Urinary bladder (tissue), 4 donors: Measurements from ENCODE around the gene FEN1. TPM values are rescaled to one million over a fixed set of nuclear protein-coding genes. Genes with fewer than 3 reads are reported as not detected.

Source experiments
- DNase-seq: peaks from one replicate; pipeline ENCODE4 v3.0.0-alpha.2; 2015; ENCODE audit errors: extremely low spot score
- H3K27ac ChIP-seq: one replicate; pipeline ENCODE4 v1.5.1; 2013; ENCODE audit warnings: low read depth, mild to moderate bottlenecking, moderate library complexity
- H3K36me3 ChIP-seq: one replicate; pipeline ENCODE4 v1.6.1; 2013; ENCODE audit warnings: mild to moderate bottlenecking, moderate library complexity; ENCODE audit not compliant: insufficient read depth
- H3K4me1 ChIP-seq: one replicate; pipeline ENCODE4 v1.6.1; 2013; ENCODE audit warnings: mild to moderate bottlenecking, moderate library complexity; ENCODE audit not compliant: insufficient read depth
- H3K4me3 ChIP-seq: one replicate; pipeline ENCODE4 v1.5.1; 2013; ENCODE audit warnings: low read depth, low read length
- WGBS: extraction: QIAGEN DNeasy Blood & Tissue Kit; methylation state at CpG from one replicate; pipeline ENCODE4 v1.1.7; 2013; 5-methylcytosine and 5-hydroxymethylcytosine counted together
- polyA plus RNA-seq: library from polyadenylated mRNA; stranded (reverse); fragments of 200-250 nt; gene quantifications from one replicate; pipeline ENCODE4 v1.2.3, GENCODE V29; 2013
- total RNA-seq: library from RNA; depleted of rRNA; stranded (reverse); fragments of >200 nt; gene quantifications from one replicate; pipeline ENCODE4 v1.2.3, GENCODE V29; 2014
- donor health status: healthy with polysubstance abuse.
- donor health status: healthy.

The FEN1 gene
- total and polyA plus RNA-seq, 2 donors: 9.6 to 13.1 TPM

DNA sequence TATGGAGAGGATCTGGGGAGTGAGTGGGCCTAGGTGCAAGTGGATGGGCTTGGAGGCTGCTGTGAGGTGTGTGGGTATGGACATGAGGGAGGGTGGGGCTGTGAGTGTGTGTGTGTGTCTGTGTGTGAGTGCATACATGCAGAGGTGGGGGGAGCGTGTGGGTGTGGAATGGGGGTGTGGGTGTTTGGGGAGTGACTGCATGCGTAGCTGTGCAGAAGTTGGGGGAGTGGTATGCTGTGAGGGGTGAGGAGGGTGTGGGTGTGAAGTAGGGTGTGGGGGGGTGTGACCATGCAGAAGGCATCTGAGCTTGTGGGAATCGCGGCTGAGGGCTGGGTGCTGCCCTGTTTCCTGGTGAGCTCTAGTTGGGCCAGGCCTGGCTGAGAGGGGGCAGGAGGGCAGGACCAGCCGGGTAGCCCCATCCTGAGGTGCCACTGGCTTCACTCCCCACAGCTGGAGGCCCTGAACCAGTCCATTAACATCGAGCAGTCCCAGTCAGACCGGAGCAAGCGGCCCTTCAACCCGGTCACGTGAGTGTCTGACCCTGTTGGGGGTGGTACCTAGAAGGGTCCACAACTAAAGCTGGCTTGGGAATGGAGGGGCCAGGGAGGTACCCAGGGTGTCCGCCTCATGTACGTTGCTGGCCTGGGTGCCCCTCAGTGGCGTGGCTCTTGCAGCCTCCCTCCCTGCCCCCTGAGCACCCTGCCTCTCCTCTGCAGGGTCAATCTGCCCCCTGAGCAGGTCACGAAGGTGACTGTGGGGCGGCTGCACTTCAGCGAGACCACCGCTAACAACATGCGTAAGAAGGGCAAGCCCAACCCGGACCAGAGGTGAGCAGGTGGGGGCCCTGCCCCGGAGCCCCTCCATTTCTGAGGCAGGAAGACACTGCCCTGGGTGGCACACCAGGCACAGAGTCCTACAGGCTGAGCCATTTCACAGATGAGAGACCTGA, 16.8 kb upstream of the FEN1 start:
- 85% methylated on average over 20 of the region's 20 CpGs for whole genome bisulfite sequencing
- Histone ChIP-seq H3K36me3 (no peaks in the 10 kb centered on the region), H3K4me3 (no peak overlapping the region), H3K4me1 (no peaks in the 10 kb centered on the region), H3K27ac (no peak overlapping the region)
- no peak for DNase-seq

DNA sequence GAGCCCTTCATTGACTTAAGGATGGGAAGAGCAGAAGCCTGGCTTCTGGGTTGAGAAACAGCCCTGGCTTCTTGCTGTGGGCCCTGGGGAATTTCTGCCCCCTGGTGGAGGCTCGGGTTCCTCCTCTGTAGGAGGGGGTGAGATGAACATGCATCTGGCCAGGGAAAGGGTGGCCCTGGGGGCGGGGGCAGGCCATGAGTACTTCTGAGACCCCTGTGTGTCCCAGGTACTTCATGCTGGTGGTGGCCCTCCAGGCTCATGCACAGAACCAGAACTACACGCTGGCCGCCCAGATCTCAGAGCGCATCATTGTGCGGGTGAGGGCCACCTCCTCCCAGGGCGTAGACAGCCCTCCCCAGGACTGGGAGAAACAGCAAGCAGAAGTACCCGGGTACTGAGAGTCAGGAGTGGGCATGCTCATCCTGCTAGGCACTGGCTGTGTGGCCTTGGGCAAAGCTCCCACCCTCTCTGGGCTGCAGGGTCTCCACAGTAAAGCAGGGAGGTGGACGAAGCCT, 16.1 kb upstream of the FEN1 start:
- DNase-seq: no peak
- 75% methylated on average over 9 of the region's 9 CpGs for WGBS
- H3K4me1 ChIP-seq: no peaks in the 10 kb centered on the region
- no peak overlapping the region for H3K4me3 ChIP-seq
- H3K27ac ChIP-seq: no peak overlapping the region
- no peaks in the 10 kb centered on the region for H3K36me3 ChIP-seq

DNA sequence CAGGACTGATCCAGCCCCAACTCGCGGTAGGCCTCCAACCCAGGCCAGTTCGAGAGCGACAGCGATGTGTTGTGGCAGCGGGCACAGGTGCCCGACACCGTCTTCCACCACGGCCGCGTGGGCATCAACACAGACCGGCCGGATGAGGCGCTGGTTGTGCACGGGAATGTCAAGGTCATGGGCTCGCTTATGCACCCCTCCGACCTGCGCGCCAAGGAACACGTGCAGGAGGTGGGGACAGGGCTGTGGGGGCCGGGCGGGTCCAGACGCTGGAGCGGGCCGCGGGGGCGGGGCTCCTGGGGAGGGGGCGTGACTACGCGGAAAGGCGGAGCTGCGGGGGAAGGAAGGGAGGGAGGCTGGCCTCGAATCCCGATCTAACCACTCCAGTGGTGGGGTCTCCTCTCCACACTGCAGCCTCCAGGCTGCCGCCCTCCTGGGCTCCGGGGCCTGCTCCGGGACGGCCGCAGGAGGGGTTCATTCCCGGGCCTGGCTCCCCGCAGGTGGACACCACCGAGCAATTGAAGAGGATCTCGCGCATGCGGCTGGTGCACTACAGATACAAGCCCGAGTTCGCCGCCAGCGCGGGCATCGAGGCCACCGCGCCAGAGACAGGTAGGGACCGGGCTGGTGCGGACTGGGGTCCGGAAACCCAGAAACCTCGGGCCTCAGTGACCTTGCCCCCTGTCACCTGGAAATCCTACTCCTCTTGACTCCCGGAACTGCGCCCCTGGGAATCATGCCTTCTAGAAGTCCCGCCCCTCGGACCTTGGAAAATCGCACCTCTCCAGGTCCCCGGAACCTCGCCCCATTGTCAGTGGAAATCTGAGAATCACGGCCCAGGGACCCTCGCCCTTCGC, 15.2 kb upstream of the FEN1 start:
- Histone ChIP-seq H3K4me3 (no peak overlapping the region), H3K4me1 (no peaks in the 10 kb centered on the region), H3K36me3 (no peaks in the 10 kb centered on the region), H3K27ac (no peak overlapping the region)
- WGBS: 52% methylated on average over 67 of the region's 67 CpGs
- no peak for DNase-seq

DNA sequence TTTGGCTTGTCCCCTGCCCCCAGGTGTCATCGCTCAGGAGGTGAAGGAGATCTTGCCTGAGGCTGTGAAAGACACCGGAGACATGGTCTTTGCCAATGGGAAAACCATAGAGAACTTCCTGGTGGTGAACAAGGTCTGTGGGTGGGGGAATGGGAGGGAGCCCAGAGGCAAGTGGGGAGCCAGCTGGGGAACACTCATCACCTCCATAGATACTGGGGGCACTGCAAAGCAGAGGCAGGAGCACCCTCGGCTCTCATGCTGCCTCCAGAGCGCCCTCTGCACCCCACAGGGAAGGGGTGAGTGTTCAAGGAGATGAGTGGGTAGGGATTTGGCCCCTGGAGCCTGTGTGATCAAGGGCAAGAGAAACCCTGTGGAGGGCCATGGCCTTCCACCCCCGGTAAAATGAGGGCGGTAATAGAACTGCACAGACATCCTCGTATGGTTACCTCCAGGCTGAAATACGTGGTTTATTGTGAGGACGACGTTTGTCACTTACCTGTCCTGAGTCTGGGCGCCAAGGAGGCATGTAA, 14.3 kb upstream of the FEN1 start:
- H3K27ac ChIP-seq: no peak overlapping the region
- H3K4me1 ChIP-seq: no peaks in the 10 kb centered on the region
- H3K36me3 ChIP-seq: no peaks in the 10 kb centered on the region
- WGBS: 89% methylated on average over 11 of the region's 11 CpGs
- H3K4me3 ChIP-seq: no peak overlapping the region
- no peak for DNase-seq

GRCh38 chr11:61778920-61779650, 13.6 kb upstream of the FEN1 start:
- WGBS: 86% methylated on average over 24 of the region's 24 CpGs
- no peaks in the 10 kb centered on the region for H3K36me3 ChIP-seq
- H3K27ac ChIP-seq: no peak overlapping the region
- H3K4me3 ChIP-seq: no peak overlapping the region
- DNase-seq: no peak
- no peaks in the 10 kb centered on the region for H3K4me1 ChIP-seq

- Histone ChIP-seq H3K4me3 (no peak overlapping the region), H3K4me1 (no peaks in the 10 kb centered on the region), H3K27ac (no peak overlapping the region), H3K36me3 (no peaks in the 10 kb centered on the region)
- no peak for DNase-seq
- WGBS: 87% methylated on average over 14 of the region's 14 CpGs
These were observed 12.8 kb upstream of the FEN1 start for GRCh38 chr11:61779666-61780525.

GRCh38 chr11:61780581-61781162, 12.0 kb upstream of the FEN1 start:
- WGBS: 76% methylated on average over 9 of the region's 9 CpGs
- H3K4me1 ChIP-seq: no peaks in the 10 kb centered on the region

DNA sequence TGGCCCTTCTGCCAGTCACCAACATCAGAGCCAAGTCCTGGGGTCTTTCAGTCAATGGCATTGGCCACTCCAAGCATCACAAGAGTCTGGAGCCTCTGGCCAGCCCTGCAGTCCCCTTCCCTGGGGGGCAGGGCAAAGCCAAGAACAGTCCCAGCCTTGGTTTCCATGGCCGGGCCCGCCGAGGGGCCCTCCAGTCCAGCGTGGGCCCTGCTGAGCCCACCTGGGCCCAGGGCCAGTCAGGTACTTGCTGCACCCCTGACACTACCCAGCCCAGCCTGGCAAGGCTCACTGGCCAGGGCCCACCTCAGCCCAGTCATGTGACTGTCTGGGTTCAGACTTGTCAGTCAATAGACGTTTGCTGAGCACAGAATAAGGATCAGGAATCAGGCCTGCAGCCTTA, 11.1 kb upstream of the FEN1 start:
- DNase-seq: no peak
- no peaks in the 10 kb centered on the region for H3K36me3 ChIP-seq
- 85% methylated on average over 5 of the region's 5 CpGs for WGBS
- H3K4me1 ChIP-seq: no peaks in the 10 kb centered on the region
- H3K4me3 ChIP-seq: no peak overlapping the region
- H3K27ac ChIP-seq: no peak overlapping the region

More at GRCh38 chr11:61780581-61781162, 12.0 kb upstream of the FEN1 start:
- DNase-seq: no peak
- Histone ChIP-seq H3K4me3 (no peak overlapping the region), H3K36me3 (no peaks in the 10 kb centered on the region), H3K27ac (no peak overlapping the region)

DNA sequence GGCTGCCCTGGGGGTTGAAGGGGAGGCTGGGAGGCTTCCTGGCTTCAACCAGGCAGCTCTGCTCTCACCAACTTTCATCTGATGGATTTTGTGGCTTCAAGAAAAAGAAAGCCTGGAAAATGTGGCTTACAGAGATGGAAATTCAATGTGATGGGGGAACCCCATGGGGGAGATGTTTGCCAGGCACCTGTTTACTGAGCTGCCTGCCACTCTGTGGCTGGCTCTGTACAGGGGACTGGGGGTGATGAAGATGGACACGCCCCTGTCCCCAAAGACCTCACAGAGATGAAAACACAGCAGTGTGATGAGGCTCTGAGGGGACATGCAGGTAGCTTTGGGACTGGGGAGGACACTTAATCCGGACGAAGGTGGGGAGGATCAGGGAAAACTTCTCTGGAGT, 10.4 kb upstream of the FEN1 start:
- Histone ChIP-seq H3K27ac (no peak overlapping the region), H3K4me1 (no peaks in the 10 kb centered on the region), H3K4me3 (no peak overlapping the region), H3K36me3 (no peaks in the 10 kb centered on the region)
- no peak for DNase-seq
- 91% methylated on average over 3 of the region's 3 CpGs for WGBS

GRCh38 chr11:61782841-61783240, 9.9 kb upstream of the FEN1 start:
- no peak overlapping the region for H3K4me3 ChIP-seq
- H3K4me1 ChIP-seq: no peaks in the 10 kb centered on the region
- 75% methylated on average over 11 of the region's 11 CpGs for WGBS
- H3K27ac ChIP-seq: no peak overlapping the region
- peaks cover 2% of the 10 kb centered on the region for H3K36me3 ChIP-seq
- no peak for DNase-seq

GRCh38 chr11:61783717-61784505, 8.8 kb upstream of the FEN1 start:
- H3K27ac ChIP-seq: no peak overlapping the region
- peaks cover 9% of the 10 kb centered on the region for H3K36me3 ChIP-seq
- WGBS: 59% methylated on average over 13 of the region's 13 CpGs
- no peak overlapping the region for H3K4me3 ChIP-seq
- no peaks in the 10 kb centered on the region for H3K4me1 ChIP-seq
- no peak for DNase-seq

DNA sequence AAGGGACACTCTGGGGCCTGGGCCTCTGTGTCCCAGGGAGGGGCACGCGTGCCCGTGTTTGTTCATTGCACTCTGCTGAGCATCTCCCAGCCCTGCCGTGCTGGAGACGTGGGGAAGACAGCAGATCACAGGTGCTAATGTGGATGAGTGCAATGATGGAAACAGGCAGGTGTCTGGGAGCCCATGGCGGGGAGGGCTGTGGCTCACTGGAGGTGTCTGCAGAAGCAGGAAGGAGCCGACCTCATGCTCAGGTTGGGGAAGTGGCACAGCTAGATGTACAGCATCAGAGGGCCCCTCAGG, 8.3 kb upstream of the FEN1 start:
- Histone ChIP-seq H3K4me3 (no peak overlapping the region), H3K36me3 (peaks cover 9% of the 10 kb centered on the region), H3K27ac (no peak overlapping the region), H3K4me1 (no peaks in the 10 kb centered on the region)
- DNase-seq: no peak
- WGBS: 77% methylated on average over 7 of the region's 7 CpGs
